CD4-positive, alpha-beta T cell treated with Interleukin-6 for 4 hours (primary cell): ENCODE data around the gene CFAP299.

Experiments used
- DNase-seq: peaks from one replicate; pipeline ENCODE4 v3.0.0-alpha.2; 2020; ENCODE audit warnings: mixed read lengths

CFAP299 gene

DNA sequence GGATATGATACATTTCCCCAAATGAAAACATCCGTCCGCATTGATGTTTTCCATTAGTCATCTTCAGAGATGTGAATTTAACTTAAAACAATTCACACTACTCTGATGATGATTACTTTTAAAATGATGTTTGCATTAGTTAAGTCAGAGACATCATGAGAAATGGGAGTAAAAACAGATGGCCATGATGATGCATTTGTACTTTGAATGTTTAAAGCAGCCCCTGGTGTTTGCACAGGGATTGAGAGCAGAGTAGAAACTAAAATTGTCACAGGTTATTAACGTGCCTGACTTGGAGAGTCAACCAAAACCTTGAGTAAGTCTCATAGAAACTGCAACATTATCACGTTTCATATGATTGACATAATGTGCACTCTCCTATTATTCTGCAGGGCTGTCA, 117.2 kb downstream of the CFAP299 start:
- DNase-seq: no peak

- no peak for DNase-seq
These were observed 118.5 kb downstream of the CFAP299 start for GRCh38 chr4:80454040-80454439.

GRCh38 chr4:80454556-80454955, 119.0 kb downstream of the CFAP299 start:
- no peak for DNase-seq

- peak; percentile 43 for DNase-seq
These were observed 124.5 kb downstream of the CFAP299 start for GRCh38 chr4:80459918-80460473.

DNA sequence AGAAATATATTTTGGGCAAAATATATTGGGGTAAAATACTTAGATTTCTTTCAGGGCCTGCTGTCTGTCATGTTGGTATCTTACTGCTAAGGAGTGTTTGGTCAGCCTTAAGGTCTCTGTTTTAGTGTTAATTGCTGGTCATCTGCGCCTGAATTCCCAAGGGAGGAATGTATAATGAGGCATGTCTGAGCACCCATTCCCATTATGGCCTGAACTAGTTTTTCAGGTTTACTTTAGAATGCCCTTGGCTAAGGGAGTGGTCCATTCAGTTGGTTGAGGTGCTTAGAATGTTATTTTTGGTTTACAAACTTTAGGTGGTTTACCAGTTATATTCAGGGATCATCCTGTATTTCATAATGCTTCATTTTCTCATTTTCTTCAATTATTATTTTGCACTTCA, 125.9 kb downstream of the CFAP299 start:
- DNase-seq: no peak

GRCh38 chr4:80462621-80463091, 127.1 kb downstream of the CFAP299 start:
- no peak for DNase-seq

GRCh38 chr4:80463509-80463908, 128.0 kb downstream of the CFAP299 start:
- DNase-seq: no peak

- no peak for DNase-seq
These were observed 129.7 kb downstream of the CFAP299 start for GRCh38 chr4:80465238-80465637.

- no peak for DNase-seq
These were observed 130.2 kb downstream of the CFAP299 start for GRCh38 chr4:80465736-80466135.

GRCh38 chr4:80466618-80467017, 131.1 kb downstream of the CFAP299 start:
- no peak for DNase-seq

GRCh38 chr4:80471756-80472155, 136.2 kb downstream of the CFAP299 start:
- DNase-seq: no peak

DNA sequence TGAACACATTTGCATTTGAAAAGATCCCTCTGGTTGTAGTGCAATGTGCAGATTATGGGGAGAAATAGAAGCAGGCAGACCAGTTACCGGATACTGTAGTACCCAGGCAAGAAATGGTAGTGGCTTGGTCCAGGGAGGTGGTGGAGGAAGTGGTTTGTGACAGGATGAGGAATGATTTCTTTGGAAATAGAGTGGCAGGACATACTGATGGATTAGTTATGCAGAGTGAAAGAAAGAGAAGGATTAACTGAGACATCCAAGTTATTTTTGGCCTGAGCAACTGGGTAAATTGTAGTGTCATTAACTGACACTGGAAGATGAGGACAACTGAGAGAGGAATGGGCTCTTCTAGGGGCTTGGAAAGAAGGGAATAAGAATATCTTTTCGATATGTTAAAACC, 139.7 kb downstream of the CFAP299 start:
- DNase-seq: no peak

DNA sequence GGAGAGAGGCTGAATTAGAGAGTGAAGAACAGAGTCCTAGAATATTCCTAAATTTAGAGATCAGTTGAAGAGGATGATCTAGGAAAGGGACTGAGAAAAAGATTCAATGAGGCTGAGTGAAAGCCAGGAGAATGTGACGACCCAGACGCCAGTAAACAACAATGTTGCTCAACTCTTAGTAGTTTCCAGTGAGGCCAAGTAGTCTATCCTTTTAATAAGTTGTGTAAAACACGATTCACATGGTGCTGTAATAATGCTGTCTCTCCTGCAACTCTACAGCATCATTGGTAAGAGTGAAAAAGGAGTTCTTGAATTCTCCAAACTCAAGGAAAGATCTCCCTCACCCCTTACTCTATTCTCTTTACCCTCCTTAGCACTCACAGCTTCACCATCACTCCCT, 140.3 kb downstream of the CFAP299 start:
- no peak for DNase-seq

- DNase-seq: no peak
These were observed 149.2 kb downstream of the CFAP299 start for GRCh38 chr4:80484712-80485111.

DNA sequence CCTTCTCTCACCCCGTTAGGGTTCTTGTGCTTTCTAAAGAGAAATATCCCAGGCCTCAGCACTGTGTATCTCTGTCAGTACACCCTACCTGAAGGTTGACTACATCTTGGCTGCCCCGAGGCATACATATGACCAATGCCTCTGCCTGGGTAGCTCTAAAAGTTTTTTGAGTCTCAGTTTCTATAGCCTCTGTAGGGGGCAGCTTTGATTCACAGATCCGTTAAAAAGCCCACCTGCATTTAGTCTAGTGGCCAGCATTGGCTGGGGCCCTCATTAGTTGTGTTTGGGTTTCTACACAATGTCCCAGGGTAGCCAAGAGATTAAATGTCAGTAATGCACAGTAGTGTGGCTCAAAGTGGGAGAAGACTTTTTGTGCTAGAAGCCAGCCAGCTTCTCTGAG, 151.1 kb downstream of the CFAP299 start:
- DNase-seq: no peak

DNA sequence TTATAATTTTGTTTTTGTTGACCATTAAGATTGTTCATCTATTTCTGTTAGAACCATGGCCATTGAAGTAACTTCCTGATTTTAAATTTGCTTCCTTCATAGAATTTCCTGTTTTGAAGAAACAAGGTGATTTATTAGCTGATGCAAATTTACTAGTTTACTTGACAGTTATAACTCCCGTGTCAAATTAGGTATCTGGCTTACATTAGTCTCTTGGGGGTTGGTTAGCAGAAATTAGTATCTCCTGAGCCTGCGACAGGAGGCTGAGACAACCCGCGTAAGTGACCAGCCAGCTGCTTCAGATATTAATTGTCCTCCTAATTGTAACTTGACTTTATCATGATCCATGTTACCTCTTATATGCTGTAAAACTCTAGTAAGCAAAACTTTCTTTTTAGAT, 154.3 kb downstream of the CFAP299 start:
- no peak for DNase-seq

DNA sequence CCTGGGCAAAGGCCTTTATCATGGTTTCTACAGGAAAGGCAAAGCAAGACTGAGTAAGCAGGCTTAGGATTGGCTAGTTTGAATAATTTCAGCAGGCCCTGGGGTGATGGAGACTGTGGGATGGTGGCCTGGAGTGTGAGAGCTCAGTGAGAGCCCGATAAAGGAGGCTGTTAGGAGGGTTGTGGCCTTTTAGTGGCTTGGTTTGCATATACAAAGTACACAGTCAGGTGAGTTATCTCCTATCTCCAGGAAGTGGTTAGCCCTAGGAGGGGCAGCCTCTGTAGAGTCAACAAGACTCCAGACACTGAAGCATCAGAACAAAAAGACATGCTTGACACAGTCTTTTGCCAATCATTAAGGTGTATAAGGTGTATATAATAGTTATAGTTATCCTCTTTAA, 157.2 kb downstream of the CFAP299 start:
- peak; percentile 68 for DNase-seq

- DNase-seq: no peak
These were observed 160.3 kb downstream of the CFAP299 start for GRCh38 chr4:80495865-80496264.

DNA sequence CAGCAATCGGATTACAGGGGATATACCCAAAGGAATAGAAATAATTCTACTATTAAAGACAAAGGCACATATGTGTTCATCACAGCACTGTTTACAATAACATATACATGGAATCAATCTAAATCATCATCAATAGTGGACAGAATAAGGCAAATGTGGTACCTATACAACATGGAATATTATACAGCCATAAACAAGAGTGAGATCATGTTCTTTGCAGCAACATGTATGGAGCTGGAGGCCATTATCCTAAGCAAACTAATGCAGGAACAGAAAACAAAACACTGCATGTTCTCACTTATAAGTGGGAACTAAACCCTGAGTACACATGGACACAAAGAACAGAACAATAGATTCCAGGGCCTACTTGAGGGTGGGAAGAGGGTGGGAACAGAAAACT, 163.2 kb downstream of the CFAP299 start:
- DNase-seq: no peak

DNA sequence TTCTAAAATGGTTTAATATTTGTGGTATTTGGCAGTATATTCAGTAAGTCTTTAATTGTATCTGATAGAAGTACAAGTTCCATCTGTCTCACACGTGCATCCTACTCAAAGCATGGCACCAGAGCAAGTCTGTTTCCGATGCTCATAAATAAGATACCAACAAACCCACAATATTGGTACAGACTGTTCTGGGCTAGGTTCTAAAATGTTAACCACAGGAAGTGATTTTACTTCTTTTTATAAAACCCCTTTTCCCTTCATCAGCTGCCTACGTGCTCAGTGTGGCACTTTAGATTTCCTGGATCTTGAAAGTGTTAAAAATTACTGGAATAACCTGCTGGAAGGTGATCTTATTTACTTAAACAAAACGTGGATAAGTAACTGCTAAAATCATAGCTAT, 165.1 kb downstream of the CFAP299 start:
- DNase-seq: peak; percentile 35

- no peak for DNase-seq
These were observed 171.5 kb downstream of the CFAP299 start for GRCh38 chr4:80507077-80507476.

- DNase-seq: no peak
These were observed 172.0 kb downstream of the CFAP299 start for GRCh38 chr4:80507507-80507906.

DNA sequence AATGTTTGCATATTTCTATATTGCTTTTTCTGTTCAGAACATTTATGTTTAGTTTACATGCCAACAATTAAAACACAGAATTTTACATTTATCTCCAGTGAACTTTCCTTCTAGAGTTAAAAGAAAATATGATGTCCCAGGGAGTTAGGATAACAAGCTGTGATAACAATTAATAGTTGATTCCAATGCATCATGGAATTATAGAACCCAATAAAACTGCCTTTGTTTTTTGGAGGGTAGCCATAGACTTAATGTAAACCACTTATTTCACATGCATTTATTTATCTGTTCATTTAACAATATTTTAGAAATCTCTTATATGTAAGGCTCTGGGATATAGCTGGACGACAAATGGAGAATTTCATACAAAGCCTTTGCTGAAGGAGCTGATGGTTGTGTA, 180.0 kb downstream of the CFAP299 start:
- DNase-seq: no peak

GRCh38 chr4:80521438-80521837, 185.9 kb downstream of the CFAP299 start:
- DNase-seq: no peak

DNA sequence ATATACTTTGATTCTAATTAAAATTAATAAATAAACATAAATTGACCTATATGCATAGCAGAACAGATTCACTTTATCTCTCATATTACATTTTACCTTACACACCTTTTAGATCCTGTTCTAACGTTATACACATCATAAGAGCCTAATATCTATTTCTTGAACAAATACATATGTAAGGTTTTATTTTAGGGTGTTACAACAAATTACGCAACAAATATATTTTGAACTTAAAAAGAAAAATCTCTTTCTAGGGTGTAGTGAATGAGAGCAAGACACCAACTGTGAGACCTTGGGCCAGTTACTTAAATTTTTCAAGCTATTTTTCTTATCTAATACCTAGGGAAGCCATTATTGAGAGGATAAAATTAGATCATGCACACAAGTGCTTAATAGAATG, 191.2 kb downstream of the CFAP299 start:
- no peak for DNase-seq

DNA sequence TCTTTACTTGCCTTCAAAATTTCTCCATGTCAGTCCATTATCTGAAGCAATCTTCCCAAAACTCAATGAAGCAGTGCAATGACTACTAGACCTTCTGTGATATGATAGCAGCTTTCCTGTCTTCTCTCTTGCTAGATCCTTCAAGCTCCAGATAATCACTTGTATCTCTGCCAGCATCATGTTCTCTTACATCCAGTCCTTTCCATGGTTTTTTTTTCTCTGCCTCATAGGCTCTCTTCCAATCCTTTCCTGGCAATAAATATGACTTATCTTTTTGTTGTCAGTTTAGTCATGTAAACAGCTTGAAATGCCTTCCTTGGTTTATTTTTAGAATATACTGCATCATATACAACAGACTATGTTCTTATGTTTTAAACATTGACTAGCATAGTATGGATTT, 193.5 kb downstream of the CFAP299 start:
- DNase-seq: no peak
